Measurements from ENCODE around the gene PARPBP.

DNA sequence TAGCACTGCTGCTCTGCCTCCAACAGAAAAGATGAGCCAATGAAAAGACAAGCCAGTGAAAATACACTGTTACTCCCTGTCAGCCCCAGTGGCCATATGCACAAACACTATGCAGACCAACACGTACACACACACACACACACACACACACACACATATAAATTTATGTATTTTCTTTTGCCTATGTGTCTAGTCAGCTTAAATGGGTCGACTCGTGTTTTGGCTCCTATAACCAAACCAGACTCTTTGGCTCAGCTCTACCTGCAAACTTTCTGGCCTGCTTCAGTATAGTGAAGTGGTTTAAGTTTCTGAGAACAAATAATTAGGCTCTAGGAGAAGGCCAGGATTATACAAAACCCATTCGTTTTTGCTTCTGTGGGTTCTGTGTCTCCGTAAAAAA is 108.0 kb downstream of the PARPBP start:
- TF ChIP-seq SRF (IDR thresholded peaks at IDR 0.05; ENCODE audit: low read depth) = no peak
- TF ChIP-seq, protein P1, sequence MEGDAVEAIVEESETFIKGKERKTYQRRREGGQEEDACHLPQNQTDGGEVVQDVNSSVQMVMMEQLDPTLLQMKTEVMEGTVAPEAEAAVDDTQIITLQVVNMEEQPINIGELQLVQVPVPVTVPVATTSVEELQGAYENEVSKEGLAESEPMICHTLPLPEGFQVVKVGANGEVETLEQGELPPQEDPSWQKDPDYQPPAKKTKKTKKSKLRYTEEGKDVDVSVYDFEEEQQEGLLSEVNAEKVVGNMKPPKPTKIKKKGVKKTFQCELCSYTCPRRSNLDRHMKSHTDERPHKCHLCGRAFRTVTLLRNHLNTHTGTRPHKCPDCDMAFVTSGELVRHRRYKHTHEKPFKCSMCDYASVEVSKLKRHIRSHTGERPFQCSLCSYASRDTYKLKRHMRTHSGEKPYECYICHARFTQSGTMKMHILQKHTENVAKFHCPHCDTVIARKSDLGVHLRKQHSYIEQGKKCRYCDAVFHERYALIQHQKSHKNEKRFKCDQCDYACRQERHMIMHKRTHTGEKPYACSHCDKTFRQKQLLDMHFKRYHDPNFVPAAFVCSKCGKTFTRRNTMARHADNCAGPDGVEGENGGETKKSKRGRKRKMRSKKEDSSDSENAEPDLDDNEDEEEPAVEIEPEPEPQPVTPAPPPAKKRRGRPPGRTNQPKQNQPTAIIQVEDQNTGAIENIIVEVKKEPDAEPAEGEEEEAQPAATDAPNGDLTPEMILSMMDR (IDR thresholded peaks at IDR 0.05 in 2 of 3, conservative IDR thresholded peaks at IDR 0.05 in 1 of 3; ENCODE audit: borderline replicate concordance in 1 of 3, insufficient read depth in 1 of 3, low read depth in 2 of 3, low read length in 2 of 3) = no peak
- no peak for TF ChIP-seq EZH2 (IDR thresholded peaks at IDR 0.05)
- TF ChIP-seq ZFX (IDR thresholded peaks at IDR 0.05) = no peak

All from HCT116 (cell line).